Measurements from ENCODE around the gene IFT20. TPM values are rescaled to one million over a fixed set of nuclear protein-coding genes. Genes with fewer than 3 reads are reported as not detected.
A peak's percentile ranks its signal among the peaks of the same experiment; 100 is the strongest.

The IFT20 gene
- polyA plus RNA-seq, 1 donor (not counting 4 experiments of a cell fraction or from before 2014, with no cell fraction given) = 28.7 TPM

DNA sequence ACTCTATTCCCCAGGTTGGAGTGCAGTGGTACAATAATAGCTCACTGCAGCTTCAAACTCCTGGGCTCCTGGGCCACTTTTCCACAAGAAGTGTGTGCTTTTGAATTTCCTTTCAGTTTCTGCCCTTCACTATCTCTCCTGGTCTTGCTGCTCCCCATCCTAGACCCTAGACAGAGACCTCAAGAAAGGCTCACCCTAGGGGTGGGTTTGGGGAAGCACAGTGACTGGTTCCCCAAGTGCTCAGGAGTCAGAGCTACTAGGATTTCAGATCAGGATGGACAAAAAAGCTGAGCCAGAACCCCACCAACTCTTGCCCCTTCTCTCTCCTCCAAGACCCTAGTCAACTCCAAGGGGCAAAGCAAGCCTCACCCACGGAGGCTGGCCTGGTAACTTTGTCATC lies 31.3 kb upstream of the IFT20 start:
- dilution Hi-C loops (cut with MboI; ENCODE audit: extremely low pct_ligation_motif_present, low sequenced_read_pairs) = no loop called here
- Histone ChIP-seq H3K27me3 (ENCODE audit: control insufficient read depth, extremely low read depth, insufficient read depth, low read length) (no peaks in the 10 kb centered on the region), H3K36me3 (ENCODE audit: control insufficient read depth in 2 of 2, extremely low read depth in 1 of 2, insufficient read depth in 2 of 2, low read length in 2 of 2) (peaks cover 7 to 18% of the 10 kb centered on the region in 2 experiments), H3K9ac (ENCODE audit: control insufficient read depth, extremely low read depth, insufficient read depth, low read length) (no peak overlapping the region), H3K9me1 (ENCODE audit: control insufficient read depth, extremely low read depth, insufficient read depth, low read length) (no peaks in the 10 kb centered on the region), H3K27ac (ENCODE audit: control insufficient read depth, insufficient read depth, low read length) (no peak overlapping the region), H3K4me2 (ENCODE audit: control insufficient read depth, extremely low read depth, insufficient read depth, low read depth, low read length) (no peak overlapping the region), H3K4me1 (ENCODE audit: control insufficient read depth, extremely low read depth, insufficient read depth, low read length) (peaks cover 1% of the 10 kb centered on the region), H3K9me3 (ENCODE audit: control insufficient read depth, low read depth, low read length) (no peaks in the 10 kb centered on the region), H4K20me1 (ENCODE audit: control insufficient read depth, extremely low read depth, insufficient read depth, low read length) (no peaks in the 10 kb centered on the region), H3K79me2 (ENCODE audit: control insufficient read depth, insufficient read depth, low read length) (no peaks in the 10 kb centered on the region), H2AFZ (ENCODE audit: control insufficient read depth, low read length) (no peak overlapping the region), H3K4me3 (ENCODE audit: control insufficient read depth in 2 of 3, extremely low read depth in 1 of 3, insufficient read depth in 2 of 3, low read depth in 1 of 3, low read length in 3 of 3) (no peak overlapping the region)
- no peak for TF ChIP-seq EZH2 (IDR thresholded peaks at IDR 0.05; ENCODE audit: low read length)
- TF ChIP-seq, protein P1, sequence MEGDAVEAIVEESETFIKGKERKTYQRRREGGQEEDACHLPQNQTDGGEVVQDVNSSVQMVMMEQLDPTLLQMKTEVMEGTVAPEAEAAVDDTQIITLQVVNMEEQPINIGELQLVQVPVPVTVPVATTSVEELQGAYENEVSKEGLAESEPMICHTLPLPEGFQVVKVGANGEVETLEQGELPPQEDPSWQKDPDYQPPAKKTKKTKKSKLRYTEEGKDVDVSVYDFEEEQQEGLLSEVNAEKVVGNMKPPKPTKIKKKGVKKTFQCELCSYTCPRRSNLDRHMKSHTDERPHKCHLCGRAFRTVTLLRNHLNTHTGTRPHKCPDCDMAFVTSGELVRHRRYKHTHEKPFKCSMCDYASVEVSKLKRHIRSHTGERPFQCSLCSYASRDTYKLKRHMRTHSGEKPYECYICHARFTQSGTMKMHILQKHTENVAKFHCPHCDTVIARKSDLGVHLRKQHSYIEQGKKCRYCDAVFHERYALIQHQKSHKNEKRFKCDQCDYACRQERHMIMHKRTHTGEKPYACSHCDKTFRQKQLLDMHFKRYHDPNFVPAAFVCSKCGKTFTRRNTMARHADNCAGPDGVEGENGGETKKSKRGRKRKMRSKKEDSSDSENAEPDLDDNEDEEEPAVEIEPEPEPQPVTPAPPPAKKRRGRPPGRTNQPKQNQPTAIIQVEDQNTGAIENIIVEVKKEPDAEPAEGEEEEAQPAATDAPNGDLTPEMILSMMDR (optimal IDR thresholded peaks at IDR 0.05 in 1 of 3, IDR thresholded peaks at IDR 0.05 in 1 of 3, conservative IDR thresholded peaks at IDR 0.05 in 1 of 3; ENCODE audit: extremely low read depth in 1 of 3, insufficient read depth in 2 of 3, low read length in 3 of 3) = peak in 2 of 3 experiments; percentile 15 to 20
- DNase-seq (ENCODE audit: low read depth, low spot score) (no peak), FAIRE-seq (no peak)

DNA sequence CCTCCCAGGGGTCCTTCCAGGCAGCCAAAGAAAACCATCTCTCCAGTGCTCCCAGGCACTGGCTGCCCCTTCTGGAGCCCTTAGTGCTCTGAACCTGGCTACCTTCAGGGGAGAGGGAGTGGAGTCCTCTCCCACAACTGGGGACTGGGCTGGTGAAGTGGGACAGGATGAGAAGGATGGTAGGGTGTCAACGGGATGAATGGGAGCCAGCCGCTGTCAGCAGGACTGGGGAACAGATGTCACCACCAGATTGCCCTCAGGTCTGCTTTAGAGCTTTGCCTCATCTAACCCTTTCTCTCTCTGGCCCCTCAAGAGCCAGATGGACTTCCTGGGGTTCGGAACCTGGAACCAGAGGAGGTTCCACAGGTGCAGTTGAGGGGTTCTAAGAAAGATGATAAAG lies 30.2 kb upstream of the IFT20 start:
- no peak for TF ChIP-seq EZH2 (IDR thresholded peaks at IDR 0.05; ENCODE audit: low read length)
- no peak for FAIRE-seq

More for the DNA sequence above, 30.2 kb upstream of the IFT20 start:
- peaks cover 11 to 27% of the 10 kb centered on the region in 2 experiments for H3K36me3 ChIP-seq (ENCODE audit: control insufficient read depth in 2 of 2, extremely low read depth in 1 of 2, insufficient read depth in 2 of 2, low read length in 2 of 2)
- H3K9me1 ChIP-seq (ENCODE audit: control insufficient read depth, extremely low read depth, insufficient read depth, low read length) = no peaks in the 10 kb centered on the region
- H4K20me1 ChIP-seq (ENCODE audit: control insufficient read depth, extremely low read depth, insufficient read depth, low read length) = no peaks in the 10 kb centered on the region
- H2AFZ ChIP-seq (ENCODE audit: control insufficient read depth, low read length) = no peak overlapping the region
- no peaks in the 10 kb centered on the region for H3K4me1 ChIP-seq (ENCODE audit: control insufficient read depth, extremely low read depth, insufficient read depth, low read length)
- no peaks in the 10 kb centered on the region for H3K27me3 ChIP-seq (ENCODE audit: control insufficient read depth, extremely low read depth, insufficient read depth, low read length)
- H3K4me2 ChIP-seq (ENCODE audit: control insufficient read depth, extremely low read depth, insufficient read depth, low read depth, low read length) = no peak overlapping the region
- no peak overlapping the region for H3K4me3 ChIP-seq (ENCODE audit: control insufficient read depth in 2 of 3, extremely low read depth in 1 of 3, insufficient read depth in 2 of 3, low read depth in 1 of 3, low read length in 3 of 3)
- DNase-seq (ENCODE audit: low read depth, low spot score) = no peak
- no peaks in the 10 kb centered on the region for H3K79me2 ChIP-seq (ENCODE audit: control insufficient read depth, insufficient read depth, low read length)
- no peak overlapping the region for H3K27ac ChIP-seq (ENCODE audit: control insufficient read depth, insufficient read depth, low read length)
- dilution Hi-C loops (cut with MboI; ENCODE audit: extremely low pct_ligation_motif_present, low sequenced_read_pairs) = no loop called here
- no peak overlapping the region for H3K9ac ChIP-seq (ENCODE audit: control insufficient read depth, extremely low read depth, insufficient read depth, low read length)
- no peaks in the 10 kb centered on the region for H3K9me3 ChIP-seq (ENCODE audit: control insufficient read depth, low read depth, low read length)

Data from keratinocyte (primary cell).